Measurements from ENCODE around the gene SPINK9.

Gene SPINK9

DNA sequence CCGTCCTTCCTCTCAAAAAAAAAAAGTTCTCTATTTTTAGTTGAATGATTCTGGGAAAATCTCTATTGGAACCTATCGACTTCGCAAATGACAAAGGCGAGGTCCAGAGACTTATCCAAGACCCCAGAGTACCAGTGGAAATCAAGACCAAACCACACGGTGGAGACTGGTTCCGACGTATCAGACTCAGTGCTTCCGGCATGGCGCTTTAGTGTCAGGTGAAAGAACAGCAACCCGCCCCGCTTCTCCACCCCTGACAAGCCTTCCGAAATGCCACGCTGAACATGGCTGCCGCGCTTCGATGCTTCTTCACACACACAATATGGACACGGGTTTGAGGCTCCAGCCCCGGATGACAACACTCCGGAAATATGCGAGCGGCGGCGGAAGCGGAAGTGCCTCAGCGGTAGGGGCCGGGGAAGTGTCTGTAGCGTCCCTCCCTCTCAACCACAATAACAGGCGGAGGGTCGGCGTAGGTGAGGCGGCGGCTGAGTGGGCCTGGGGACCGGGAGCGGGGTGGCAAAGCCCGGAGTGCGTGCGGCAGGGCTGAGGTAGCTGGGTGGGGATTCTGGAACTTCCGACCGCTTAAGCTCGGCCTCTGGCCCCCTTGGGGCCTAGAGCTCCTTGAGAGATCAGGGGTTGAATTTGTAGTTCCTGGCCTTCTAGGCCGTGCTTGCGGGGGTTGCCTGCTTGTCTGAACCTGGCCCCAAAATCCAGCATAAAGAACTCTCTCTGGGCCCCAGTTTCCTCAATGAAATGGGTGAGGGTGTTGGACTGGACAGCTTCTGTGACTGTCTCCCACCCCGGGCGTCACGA, 48.4 kb downstream of the SPINK9 start, which contains the start of gene FBXO38:
Gene FBXO38, plus strand, starts transcription at position 395 of the 816 bp plus-strand sequence. CDS start 10,819 bp downstream, outside the sequence.
- DNase-seq (ENCODE audit: low read depth, low spot score), result peak; percentile 97
- Histone ChIP-seq H3K36me3 (ENCODE audit: control insufficient read depth, insufficient read depth, low read length) (no peaks in the 10 kb centered on the region), H3K4me3 (ENCODE audit: low read length) (peak within 1 kb of the TSS; percentile 77), H3K9me3 (ENCODE audit: control insufficient read depth, insufficient read depth, low read length) (no peaks in the 10 kb centered on the region), H3K4me1 (ENCODE audit: control insufficient read depth, insufficient read depth, low read length) (no peaks in the 10 kb centered on the region), H3K27ac (ENCODE audit: low read length) (no peak within 1 kb of the TSS), H3K27me3 (ENCODE audit: control insufficient read depth, insufficient read depth, low read length) (no peaks in the 10 kb centered on the region)
- WGBS (ENCODE audit: insufficient coverage, insufficient read length), result no CpG with 5 or more reads among the region's 45 CpGs

DNA sequence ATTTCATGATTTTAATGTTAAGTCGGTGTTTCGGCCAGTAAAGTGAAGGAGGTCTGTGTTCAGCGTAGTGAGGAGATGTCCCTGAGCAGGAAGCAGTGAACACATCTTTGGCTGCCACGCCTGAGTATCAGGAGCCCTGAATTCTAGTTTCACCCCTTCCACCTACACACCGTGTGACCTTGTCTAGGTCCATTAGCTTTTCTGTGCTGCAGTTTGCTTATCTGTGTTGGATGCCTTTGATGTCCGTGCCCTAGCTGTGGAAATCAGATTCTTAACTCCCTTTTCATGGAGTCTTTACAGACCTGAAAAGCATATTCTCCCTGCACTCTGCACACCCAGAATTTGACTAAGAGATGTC, 49.0 kb downstream of the SPINK9 start:
- DNase-seq (ENCODE audit: low read depth, low spot score), result no peak
- H3K4me3 ChIP-seq (ENCODE audit: low read length), result peak overlapping the region; percentile 77
- H3K36me3 ChIP-seq (ENCODE audit: control insufficient read depth, insufficient read depth, low read length), result no peaks in the 10 kb centered on the region
- H3K27me3 ChIP-seq (ENCODE audit: control insufficient read depth, insufficient read depth, low read length), result no peaks in the 10 kb centered on the region
- no CpG with 5 or more reads among the region's 6 CpGs for WGBS (ENCODE audit: insufficient coverage, insufficient read length)
- no peak overlapping the region for H3K27ac ChIP-seq (ENCODE audit: low read length)
- no peaks in the 10 kb centered on the region for H3K4me1 ChIP-seq (ENCODE audit: control insufficient read depth, insufficient read depth, low read length)
- no peaks in the 10 kb centered on the region for H3K9me3 ChIP-seq (ENCODE audit: control insufficient read depth, insufficient read depth, low read length)

- H3K4me1 ChIP-seq (ENCODE audit: control insufficient read depth, insufficient read depth, low read length), result no peaks in the 10 kb centered on the region
- no peaks in the 10 kb centered on the region for H3K36me3 ChIP-seq (ENCODE audit: control insufficient read depth, insufficient read depth, low read length)
- no peaks in the 10 kb centered on the region for H3K9me3 ChIP-seq (ENCODE audit: control insufficient read depth, insufficient read depth, low read length)
- H3K27ac ChIP-seq (ENCODE audit: low read length), result no peak overlapping the region
- DNase-seq (ENCODE audit: low read depth, low spot score), result no peak
- WGBS (ENCODE audit: insufficient coverage, insufficient read length), result no CpG with 5 or more reads among the region's 1 CpG
- H3K4me3 ChIP-seq (ENCODE audit: low read length), result no peak overlapping the region
- no peaks in the 10 kb centered on the region for H3K27me3 ChIP-seq (ENCODE audit: control insufficient read depth, insufficient read depth, low read length)
Observed at GRCh38 chr5:148385094-148385493, 49.7 kb downstream of the SPINK9 start.

- Histone ChIP-seq H3K4me3 (ENCODE audit: low read length) (no peak overlapping the region), H3K27ac (ENCODE audit: low read length) (no peak overlapping the region), H3K27me3 (ENCODE audit: control insufficient read depth, insufficient read depth, low read length) (no peaks in the 10 kb centered on the region), H3K36me3 (ENCODE audit: control insufficient read depth, insufficient read depth, low read length) (no peaks in the 10 kb centered on the region), H3K4me1 (ENCODE audit: control insufficient read depth, insufficient read depth, low read length) (no peaks in the 10 kb centered on the region), H3K9me3 (ENCODE audit: control insufficient read depth, insufficient read depth, low read length) (no peaks in the 10 kb centered on the region)
- no peak for DNase-seq (ENCODE audit: low read depth, low spot score)
- no CpG with 5 or more reads among the region's 1 CpG for WGBS (ENCODE audit: insufficient coverage, insufficient read length)
Observed at GRCh38 chr5:148386041-148386440, 50.7 kb downstream of the SPINK9 start.

- Histone ChIP-seq H3K36me3 (ENCODE audit: control insufficient read depth, insufficient read depth, low read length) (no peaks in the 10 kb centered on the region), H3K4me1 (ENCODE audit: control insufficient read depth, insufficient read depth, low read length) (no peaks in the 10 kb centered on the region), H3K4me3 (ENCODE audit: low read length) (no peak overlapping the region), H3K9me3 (ENCODE audit: control insufficient read depth, insufficient read depth, low read length) (no peaks in the 10 kb centered on the region), H3K27ac (ENCODE audit: low read length) (no peak overlapping the region), H3K27me3 (ENCODE audit: control insufficient read depth, insufficient read depth, low read length) (no peaks in the 10 kb centered on the region)
- DNase-seq (ENCODE audit: low read depth, low spot score), result no peak
- WGBS (ENCODE audit: insufficient coverage, insufficient read length), result no CpG with 5 or more reads among the region's 3 CpGs
Observed at GRCh38 chr5:148387325-148387724, 52.0 kb downstream of the SPINK9 start.

- peaks cover 3% of the 10 kb centered on the region; the same call in 1 of the 2 replicates for H3K4me1 ChIP-seq (ENCODE audit: control insufficient read depth, insufficient read depth, low read length)
- H3K27me3 ChIP-seq (ENCODE audit: control insufficient read depth, insufficient read depth, low read length), result no peaks in the 10 kb centered on the region
- H3K4me3 ChIP-seq (ENCODE audit: low read length), result no peak overlapping the region
- no peak for DNase-seq (ENCODE audit: low read depth, low spot score)
- no peaks in the 10 kb centered on the region for H3K9me3 ChIP-seq (ENCODE audit: control insufficient read depth, insufficient read depth, low read length)
- no peak overlapping the region for H3K27ac ChIP-seq (ENCODE audit: low read length)
- no peaks in the 10 kb centered on the region for H3K36me3 ChIP-seq (ENCODE audit: control insufficient read depth, insufficient read depth, low read length)
- no CpG with 5 or more reads among the region's 1 CpG for WGBS (ENCODE audit: insufficient coverage, insufficient read length)
Observed at GRCh38 chr5:148388696-148389095, 53.3 kb downstream of the SPINK9 start.

Data from iPS DF 6.9 (cell line).